Tibial artery (tissue), 4 donors: ENCODE results near the gene HOXD10.

Experiments used
- DNase-seq, 2 donors: peaks; one replicate each; pipeline ENCODE4 v3.0.0-alpha.2; 2019
- H3K27ac ChIP-seq, 2 donors: fragments of 200-600 bp; sonication (generic) in 1 of 2; 1 replicate in 1 of 2; 2 replicates in 1 of 2; pipeline ENCODE4 v1.5.1; 2018 to 2019; ENCODE audit warnings: mild to moderate bottlenecking in 1 of 2
- H3K27me3 ChIP-seq, 2 donors: fragments of 200-600 bp; sonication (generic) in 1 of 2; one replicate each; pipeline versions ENCODE4 v1.5.1 to v1.6.0; 2016 to 2019
- H3K36me3 ChIP-seq, 3 donors: fragments of 200-600 bp; sonication (generic) in 2 of 3; one replicate each; pipeline ENCODE4 v1.5.1; 2016 to 2019; ENCODE audit warnings: mild to moderate bottlenecking in 2 of 3
- H3K4me1 ChIP-seq, 4 donors: fragments of 200-600 bp; sonication (generic) in 2 of 4; 1 replicate in 3 of 4; 2 replicates in 1 of 4; pipeline ENCODE4 v1.5.1; 2016 to 2019
- H3K4me3 ChIP-seq, 2 donors: fragments of 200-600 bp; sonication (generic) in 1 of 2; 1 replicate in 1 of 2; 2 replicates in 1 of 2; pipeline ENCODE4 v1.5.1; 2018 to 2019; ENCODE audit warnings: mild to moderate bottlenecking in 2 of 2
- H3K9me3 ChIP-seq, 3 donors: fragments of 200-600 bp; sonication (generic) in 1 of 3; one replicate each; pipeline ENCODE4 v1.5.1; 2016 to 2019
- intact Hi-C: fragments of 100-400 bp; cut with DNase I; formaldehyde crosslinking; loops from one replicate; pipeline ENCODE4 v1.15.0; 2023; ENCODE audit warnings: low total_unique reads
- TF ChIP-seq, protein P1 (sequence below), 2 experiments: fragments of 200-600 bp in 1 of 2; fragments of 450-650 bp in 1 of 2; IDR thresholded peaks; one replicate each; pipeline ENCODE4 v1.5.1; 2017 to 2019; ENCODE audit warnings: antibody characterized with exemption in 2 of 2, mild to moderate bottlenecking in 1 of 2, moderate library complexity in 1 of 2

HOXD10 gene

DNA sequence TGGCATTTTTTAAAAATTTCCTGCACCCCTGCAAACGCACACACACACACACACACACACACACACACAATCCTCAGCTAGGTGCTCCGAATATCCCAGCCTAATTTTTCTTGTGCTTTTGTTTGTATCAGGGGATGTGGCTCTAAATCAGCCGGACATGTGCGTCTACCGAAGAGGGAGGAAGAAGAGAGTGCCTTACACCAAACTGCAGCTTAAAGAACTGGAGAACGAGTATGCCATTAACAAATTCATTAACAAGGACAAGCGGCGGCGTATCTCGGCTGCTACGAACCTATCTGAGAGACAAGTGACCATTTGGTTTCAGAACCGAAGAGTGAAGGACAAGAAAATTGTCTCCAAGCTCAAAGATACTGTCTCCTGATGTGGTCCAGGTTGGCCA lies 22.2 kb upstream of the HOXD10 start:
- Histone ChIP-seq H3K4me1 (peaks cover 0 to 51% (median 42%) of the 10 kb centered on the region in 4 donors), H3K27ac (no peak overlapping the region), H3K9me3 (no peaks in the 10 kb centered on the region), H3K36me3 (no peaks in the 10 kb centered on the region), H3K4me3 (no peak overlapping the region), H3K27me3 (peaks cover 6 to 100% of the 10 kb centered on the region in 2 donors)
- TF ChIP-seq, protein P1, sequence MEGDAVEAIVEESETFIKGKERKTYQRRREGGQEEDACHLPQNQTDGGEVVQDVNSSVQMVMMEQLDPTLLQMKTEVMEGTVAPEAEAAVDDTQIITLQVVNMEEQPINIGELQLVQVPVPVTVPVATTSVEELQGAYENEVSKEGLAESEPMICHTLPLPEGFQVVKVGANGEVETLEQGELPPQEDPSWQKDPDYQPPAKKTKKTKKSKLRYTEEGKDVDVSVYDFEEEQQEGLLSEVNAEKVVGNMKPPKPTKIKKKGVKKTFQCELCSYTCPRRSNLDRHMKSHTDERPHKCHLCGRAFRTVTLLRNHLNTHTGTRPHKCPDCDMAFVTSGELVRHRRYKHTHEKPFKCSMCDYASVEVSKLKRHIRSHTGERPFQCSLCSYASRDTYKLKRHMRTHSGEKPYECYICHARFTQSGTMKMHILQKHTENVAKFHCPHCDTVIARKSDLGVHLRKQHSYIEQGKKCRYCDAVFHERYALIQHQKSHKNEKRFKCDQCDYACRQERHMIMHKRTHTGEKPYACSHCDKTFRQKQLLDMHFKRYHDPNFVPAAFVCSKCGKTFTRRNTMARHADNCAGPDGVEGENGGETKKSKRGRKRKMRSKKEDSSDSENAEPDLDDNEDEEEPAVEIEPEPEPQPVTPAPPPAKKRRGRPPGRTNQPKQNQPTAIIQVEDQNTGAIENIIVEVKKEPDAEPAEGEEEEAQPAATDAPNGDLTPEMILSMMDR (IDR thresholded peaks at IDR 0.05), result no peak
- no peak for DNase-seq
- intact Hi-C loops, result loop anchor here (5.0 kb wide), 1 partner anchor 92 kb away; the partner anchor contains the start of gene LNPK

DNA sequence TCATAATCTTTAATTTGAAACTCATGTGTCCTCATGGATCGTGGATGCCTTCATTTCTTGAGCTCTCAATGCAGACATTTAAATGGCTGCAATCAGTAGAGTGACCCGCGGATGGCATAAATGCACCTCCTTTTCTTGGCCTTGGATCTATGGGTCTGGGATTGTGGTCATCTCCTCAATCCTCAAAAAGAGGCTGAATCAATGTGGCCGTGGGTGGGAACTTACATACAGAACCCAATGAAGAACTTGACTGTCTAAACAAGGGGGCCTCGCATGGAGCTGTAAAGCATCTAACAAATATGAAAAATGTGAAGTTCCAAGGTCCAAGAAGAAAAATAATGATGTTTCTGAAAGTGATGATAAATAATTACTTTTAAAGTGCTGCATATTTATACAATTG lies 21.2 kb upstream of the HOXD10 start:
- Histone ChIP-seq H3K27me3 (peaks cover 10 to 100% of the 10 kb centered on the region in 2 donors), H3K27ac (no peak overlapping the region), H3K4me1 (peaks cover 0 to 62% (median 50%) of the 10 kb centered on the region in 4 donors), H3K9me3 (no peaks in the 10 kb centered on the region), H3K4me3 (no peak overlapping the region), H3K36me3 (no peaks in the 10 kb centered on the region)
- intact Hi-C loops, result loop anchor here (5.0 kb wide), 1 partner anchor 728 kb away; no protein-coding TSS in a partner anchor
- TF ChIP-seq, protein P1 (IDR thresholded peaks at IDR 0.05), result no peak
- DNase-seq, result no peak

DNA sequence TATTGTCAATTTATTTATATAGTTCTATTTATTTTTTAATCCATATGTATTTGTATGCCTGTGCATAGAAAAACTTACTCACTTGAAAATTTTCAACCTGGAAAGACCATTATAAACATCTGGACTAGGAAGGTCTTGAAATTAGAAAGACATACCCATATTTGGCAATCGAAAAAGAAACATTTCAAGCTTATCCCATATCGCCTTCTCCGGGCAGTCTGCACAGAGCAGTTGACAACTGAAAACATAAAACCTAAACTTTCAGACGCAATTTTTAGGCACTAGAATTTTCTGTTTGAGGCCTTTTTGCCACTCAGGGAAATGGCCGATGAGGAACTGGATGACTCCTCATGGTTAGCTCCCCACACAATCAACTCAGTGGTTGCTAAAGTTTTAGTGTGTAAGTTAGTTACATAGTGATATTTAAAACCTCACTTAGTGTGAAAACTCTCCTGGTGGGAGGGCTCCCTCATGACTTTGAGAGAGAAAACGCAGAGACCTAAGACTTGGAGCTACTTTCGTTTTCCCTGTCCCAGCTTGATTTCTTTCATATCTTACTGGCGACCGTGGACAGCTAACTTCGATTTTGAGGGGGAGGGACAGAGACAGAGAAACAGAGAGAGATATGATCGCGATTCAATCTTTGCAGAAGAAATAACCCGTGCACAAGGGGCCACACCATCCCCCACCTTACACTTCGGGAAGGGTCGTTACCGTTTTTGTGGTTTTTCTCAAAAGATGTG lies 20.2 kb upstream of the HOXD10 start:
- H3K27ac ChIP-seq, result no peak overlapping the region
- TF ChIP-seq, protein P1 (IDR thresholded peaks at IDR 0.05), result no peak
- peaks cover 0 to 65% (median 51%) of the 10 kb centered on the region in 4 donors for H3K4me1 ChIP-seq
- intact Hi-C loops, result loop anchor here (5.0 kb wide), 1 partner anchor 729 kb away; no protein-coding TSS in a partner anchor
- no peaks in the 10 kb centered on the region for H3K36me3 ChIP-seq
- peaks cover 14 to 100% of the 10 kb centered on the region in 2 donors for H3K27me3 ChIP-seq
- DNase-seq, result no peak
- H3K9me3 ChIP-seq, result no peaks in the 10 kb centered on the region
- H3K4me3 ChIP-seq, result peak overlapping the region; percentile 13 to 49

DNA sequence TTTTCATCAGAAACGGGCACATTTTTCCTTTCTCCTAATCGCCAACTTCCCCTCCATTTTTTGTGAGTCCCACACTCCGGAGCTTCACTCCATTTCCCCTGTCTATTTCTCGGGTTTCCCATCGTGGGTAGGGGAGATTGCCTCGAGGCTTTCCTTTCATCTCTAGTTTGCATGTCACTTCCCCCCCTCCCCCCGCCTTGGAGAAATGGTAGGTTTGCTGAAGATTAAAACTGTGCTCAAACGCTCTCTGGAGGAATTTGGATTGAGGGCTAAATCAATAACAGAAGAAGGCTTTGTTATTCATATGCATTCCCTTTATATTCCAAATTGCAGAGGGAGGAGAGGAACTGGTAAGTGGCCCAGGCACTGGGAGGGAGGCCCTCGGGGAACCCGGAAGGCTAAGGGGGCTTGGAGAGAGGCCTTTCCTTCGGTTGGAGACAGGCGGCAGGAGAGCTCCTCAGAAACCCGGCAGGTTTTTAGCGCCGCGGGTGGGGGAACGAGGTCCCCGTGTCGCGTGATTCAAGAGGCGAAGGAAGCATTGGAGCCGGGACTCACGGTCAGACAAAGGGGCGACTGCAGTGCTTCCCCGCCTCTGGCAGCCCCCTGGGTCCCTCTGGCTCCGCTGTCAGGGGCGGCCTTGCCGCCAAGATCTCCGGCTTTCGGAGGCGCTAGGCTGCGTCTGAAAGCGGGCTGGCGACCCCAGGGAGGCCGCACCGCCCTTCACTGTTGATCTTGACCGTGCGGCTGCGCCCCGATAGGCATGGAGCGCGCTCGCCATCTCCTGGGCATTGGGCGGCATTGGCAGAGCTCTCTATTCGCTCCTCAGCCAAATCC lies 19.4 kb upstream of the HOXD10 start:
- TF ChIP-seq, protein P1 (IDR thresholded peaks at IDR 0.05), result peak; percentile 77 to 94
- DNase-seq, result peak in 1 of 2 donors; percentile 59
- Histone ChIP-seq H3K9me3 (no peaks in the 10 kb centered on the region), H3K27ac (no peak overlapping the region), H3K4me3 (peak overlapping the region; percentile 13 to 49), H3K36me3 (no peaks in the 10 kb centered on the region), H3K4me1 (peaks cover 0 to 58% (median 49%) of the 10 kb centered on the region in 4 donors), H3K27me3 (peaks cover 14 to 100% of the 10 kb centered on the region in 2 donors)
- intact Hi-C loops, result loop anchor here (5.0 kb wide), 1 partner anchor 730 kb away; no protein-coding TSS in a partner anchor

DNA sequence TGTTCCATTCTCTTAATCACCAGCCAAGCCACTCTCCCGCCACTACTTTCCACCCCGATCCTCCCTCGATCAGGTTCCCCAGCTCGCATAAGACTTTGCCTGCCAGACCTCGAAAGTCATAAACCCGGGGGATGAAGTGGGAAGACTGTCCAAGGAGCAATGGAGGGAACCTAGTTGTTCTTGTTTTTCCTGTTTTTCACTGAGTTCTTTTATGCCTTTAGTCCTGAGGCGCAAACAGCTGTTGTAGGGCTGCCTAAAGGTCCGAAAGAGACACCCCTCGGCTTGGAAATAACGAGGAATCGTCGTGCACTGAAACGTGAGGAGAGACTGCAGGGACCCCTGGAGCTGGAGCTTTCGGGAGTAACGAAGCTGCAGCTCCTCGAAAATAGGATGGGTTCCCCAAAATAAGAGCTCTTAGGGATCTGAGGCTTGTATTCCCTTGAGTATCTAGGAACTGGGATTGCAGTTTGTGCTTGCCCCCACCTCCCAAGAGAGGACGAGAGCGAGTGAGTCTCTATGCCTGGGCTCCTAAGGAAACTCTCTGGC lies 18.7 kb upstream of the HOXD10 start:
- intact Hi-C loops, result loop anchor here (5.0 kb wide), 1 partner anchor 731 kb away; no protein-coding TSS in a partner anchor
- H3K27me3 ChIP-seq, result peaks cover 11 to 100% of the 10 kb centered on the region in 2 donors
- H3K36me3 ChIP-seq, result no peaks in the 10 kb centered on the region
- peak overlapping the region; percentile 13 to 49 for H3K4me3 ChIP-seq
- DNase-seq, result no peak
- no peaks in the 10 kb centered on the region for H3K9me3 ChIP-seq
- TF ChIP-seq, protein P1 (IDR thresholded peaks at IDR 0.05), result no peak
- H3K4me1 ChIP-seq, result peaks cover 0 to 51% (median 43%) of the 10 kb centered on the region in 4 donors
- no peak overlapping the region for H3K27ac ChIP-seq
